Measurements from ENCODE around the gene TSSC4.

GRCh38 chr11:2432628-2433071, 32.1 kb downstream of the TSSC4 start:
- no peak for TF ChIP-seq POLR2A (IDR thresholded peaks at IDR 0.05; ENCODE audit: low read length)
- no peak for TF ChIP-seq GATA1 (IDR thresholded peaks at IDR 0.05; ENCODE audit: low read depth, low read length)
